ENCODE results near the gene RASD2.
"Not testable (repeated sequence)": the region's sequence is repeated elsewhere in the genome, so short reads cannot be mapped to it uniquely, and the experiment has no call there.

Gene RASD2, protein sequence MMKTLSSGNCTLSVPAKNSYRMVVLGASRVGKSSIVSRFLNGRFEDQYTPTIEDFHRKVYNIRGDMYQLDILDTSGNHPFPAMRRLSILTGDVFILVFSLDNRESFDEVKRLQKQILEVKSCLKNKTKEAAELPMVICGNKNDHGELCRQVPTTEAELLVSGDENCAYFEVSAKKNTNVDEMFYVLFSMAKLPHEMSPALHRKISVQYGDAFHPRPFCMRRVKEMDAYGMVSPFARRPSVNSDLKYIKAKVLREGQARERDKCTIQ

DNA sequence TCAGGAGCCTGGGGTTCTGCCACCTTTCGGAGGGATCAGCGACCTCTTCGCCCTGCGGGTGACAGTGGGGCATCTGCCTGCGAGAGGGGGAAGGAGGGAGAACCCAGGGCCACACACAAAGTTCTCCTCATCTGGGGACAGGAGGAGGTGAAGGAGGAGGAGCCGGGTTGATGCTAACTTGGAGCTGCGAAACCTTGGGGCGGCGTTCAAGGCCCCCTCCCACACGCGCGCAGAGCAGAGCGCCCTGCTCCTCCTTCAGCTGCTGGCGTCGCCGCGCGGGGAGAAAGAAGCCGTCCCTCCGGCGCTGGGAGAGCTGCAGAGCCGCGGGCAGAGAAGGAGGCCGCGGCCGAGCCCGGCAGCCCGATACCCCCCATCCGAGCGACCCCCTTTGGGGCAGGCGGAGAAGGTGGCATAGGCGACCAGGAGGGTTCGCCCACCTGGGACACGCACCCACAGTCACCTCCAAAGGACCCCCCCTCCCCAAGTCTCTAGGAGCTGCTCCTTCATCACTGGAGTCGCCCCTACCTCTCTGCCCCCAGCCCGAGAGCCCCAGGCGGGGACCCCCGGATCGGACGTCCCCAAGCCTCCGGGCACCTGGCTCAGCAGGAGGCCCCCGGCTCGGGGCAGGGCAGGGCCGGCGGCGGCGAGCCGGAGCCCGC, at the start of gene RASD2:
TSS of gene RASD2 (plus strand) at position 237 of the 659 bp plus-strand sequence. CDS start 5,979 bp downstream, outside the sequence.
- no peak for DNase-seq (ENCODE audit: low spot score)

DNA sequence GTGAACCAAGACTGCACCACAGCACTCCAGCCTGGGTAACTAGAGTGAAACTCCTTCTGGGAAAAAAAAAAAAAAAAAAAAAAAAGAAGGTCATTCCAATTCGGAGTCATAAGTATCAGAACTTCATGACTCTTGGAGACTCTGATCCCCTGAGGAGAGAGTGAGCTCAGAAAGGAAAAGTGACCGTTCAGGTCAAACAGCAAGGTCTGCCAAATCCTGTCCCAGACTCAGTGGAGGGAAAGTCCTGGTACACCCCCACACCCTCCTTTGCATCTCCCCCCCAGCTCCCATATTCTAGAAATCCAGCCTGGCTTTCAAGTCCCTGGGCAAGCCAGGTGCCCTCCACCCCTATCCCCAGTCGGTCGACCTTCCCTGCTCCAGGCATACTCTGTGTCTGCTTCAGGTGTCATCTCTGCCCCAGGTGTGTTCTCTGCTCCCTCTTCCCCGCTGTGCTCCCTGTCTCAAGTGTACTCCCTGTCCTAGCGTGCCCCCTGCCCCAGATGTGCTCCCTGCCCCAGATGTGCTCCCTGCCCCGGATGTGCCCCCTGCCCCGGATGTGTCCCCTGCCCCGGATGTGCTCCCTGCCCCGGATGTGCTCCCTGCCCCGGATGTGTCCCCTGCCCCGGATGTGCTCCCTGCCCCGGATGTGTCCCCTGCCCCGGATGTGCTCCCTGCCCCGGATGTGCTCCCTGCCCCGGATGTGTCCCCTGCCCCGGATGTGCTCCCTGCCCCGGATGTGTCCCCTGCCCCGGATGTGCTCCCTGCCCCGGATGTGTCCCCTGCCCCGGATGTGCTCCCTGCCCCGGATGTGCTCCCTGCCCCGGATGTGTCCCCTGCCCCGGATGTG, 49.3 kb upstream of the RASD2 start:
- DNase-seq (ENCODE audit: low spot score), result not testable (repeated sequence)

DNA sequence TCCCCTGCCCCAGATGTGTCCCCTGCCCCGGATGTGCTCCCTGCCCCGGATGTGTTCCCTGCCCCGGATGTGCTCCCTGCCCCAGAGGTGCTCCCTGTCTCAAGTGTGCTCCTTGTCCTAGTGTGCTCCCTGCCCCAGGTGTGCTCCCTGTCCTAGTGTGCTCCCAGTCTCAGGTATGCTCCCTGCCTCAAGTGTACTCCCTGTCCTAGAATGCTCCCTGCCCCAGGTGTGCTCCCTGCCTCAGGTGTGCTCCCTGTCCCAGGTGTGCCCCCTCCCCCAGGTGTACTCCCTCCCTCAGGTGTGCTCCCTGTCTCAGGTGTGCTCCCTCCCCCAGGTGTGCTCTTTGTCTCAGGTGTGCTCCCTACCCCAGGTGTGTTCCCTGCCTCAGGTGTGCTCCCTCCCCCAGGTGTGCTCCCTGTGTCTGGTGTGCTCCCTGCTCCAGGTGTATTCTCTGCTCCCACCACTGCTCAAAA, 48.7 kb upstream of the RASD2 start:
- no peak for DNase-seq (ENCODE audit: low spot score)

DNA sequence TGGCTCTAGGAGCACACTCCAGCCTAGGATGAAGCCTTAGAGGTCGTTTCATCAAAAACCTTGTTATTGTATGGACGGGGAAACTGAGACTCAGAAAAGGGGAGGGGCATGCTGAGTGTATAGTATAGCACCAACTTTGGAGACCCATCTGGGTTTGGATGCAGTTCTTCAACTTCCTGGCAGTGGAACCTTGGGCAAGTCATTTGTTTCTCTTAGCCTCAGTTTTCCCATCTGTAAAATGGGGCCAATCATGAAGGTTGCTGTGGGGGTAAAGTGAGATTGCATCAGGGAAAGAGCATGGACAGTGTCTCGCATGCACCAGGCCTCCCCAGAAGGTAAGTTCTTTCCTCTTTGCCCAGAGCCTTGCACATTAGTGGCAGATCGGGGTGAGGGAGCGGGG, 47.6 kb upstream of the RASD2 start:
- no peak for DNase-seq (ENCODE audit: low spot score)

DNA sequence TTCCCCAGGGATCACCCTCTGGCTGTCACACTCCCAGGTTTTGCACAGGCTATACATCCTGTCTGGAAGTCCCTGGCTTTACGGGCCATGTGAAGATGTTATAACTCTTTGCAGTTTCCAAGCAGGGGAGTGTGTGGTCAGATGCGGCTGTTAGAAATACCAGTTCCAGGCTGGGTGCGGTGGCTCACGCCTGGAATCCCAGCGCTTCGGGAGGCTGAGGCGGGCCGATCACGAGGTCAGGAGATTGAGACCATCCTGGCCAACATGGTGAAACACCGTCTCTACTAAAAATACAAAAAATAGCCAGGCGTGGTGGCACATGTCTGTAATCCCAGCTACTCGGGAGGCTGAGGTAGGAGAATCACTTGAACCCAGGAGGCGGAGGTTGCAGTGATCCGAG, 44.9 kb upstream of the RASD2 start:
- not testable (repeated sequence) for DNase-seq (ENCODE audit: low spot score)

GRCh38 chr22:35496768-35497312, 43.8 kb upstream of the RASD2 start:
- no peak for DNase-seq (ENCODE audit: low spot score)

- DNase-seq (ENCODE audit: low spot score), result no peak
Observed at GRCh38 chr22:35498026-35498800, 42.4 kb upstream of the RASD2 start.

DNA sequence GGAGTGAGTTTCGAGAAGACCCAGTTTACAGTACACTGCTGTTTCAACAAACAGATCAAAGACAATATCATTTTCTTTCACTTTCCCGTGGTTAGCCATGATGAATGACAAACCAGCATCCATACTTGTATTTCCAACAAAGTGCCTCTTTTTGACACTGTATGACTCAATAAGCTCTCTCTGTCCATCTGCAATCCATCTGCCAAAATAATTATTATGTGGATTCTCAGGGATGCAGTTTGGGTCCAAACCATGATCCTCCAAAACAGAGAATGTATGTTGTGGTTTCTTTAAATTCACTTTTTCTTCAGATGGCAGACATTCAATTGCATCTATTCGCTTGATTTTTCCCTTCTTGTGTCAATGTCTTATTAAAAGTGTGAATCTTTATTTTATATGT, 37.8 kb upstream of the RASD2 start:
- DNase-seq (ENCODE audit: low spot score), result no peak

DNA sequence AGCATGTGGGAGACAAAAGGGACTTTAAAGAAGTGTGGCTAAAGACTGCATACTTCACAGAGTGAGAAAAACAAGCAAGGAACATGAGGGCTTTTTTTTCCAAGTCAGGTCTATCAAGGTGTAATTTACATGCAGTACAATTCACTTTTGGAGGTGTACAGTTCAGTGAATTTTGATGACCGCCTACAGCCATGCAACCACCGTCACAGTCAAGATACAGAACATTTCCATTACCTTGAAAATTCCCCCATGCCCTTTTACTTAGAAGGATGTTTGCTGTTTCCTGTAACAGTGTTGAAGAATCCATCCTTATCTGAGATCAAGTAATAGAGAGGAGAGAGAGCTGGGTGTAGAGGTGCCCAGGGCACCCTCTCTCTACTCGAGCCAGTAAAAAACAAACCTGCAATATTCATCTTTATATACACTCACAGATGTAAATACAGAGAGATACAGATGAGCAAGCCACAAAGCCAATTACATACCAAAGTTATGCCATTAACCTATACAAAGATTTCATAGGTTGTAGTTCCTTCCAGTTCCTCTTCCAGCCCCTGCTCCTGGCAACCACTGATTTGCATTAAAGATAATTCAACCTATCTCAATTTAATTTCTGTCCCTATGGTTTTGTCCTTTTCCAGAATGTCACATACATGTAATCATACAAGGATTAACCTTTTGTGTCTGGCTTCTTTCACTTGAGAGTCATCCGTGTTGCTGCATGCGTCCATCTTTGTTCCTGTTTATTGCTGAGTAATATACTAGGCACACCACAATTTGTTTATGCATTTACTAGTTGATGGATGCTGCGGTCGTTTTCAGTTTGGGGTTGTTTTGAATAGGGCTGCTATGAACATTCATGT, 35.0 kb upstream of the RASD2 start:
- no peak for DNase-seq (ENCODE audit: low spot score)

DNA sequence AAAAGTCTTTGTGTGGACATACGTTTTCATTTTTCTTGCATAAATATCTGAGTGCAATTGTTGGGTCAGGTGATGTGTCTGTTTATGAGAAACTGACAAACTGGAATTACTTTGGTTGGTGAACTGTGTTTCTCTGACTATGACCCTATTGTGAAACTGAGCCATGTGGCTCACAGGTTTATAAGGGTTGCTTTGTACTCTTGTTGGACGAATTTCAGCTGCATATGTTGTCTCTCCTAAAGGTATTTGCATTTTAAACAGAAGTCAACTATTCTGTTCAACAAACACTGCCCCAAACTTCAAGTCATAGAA, 34.4 kb upstream of the RASD2 start:
- no peak for DNase-seq (ENCODE audit: low spot score)

GRCh38 chr22:35507851-35508250, 32.8 kb upstream of the RASD2 start:
- not testable (repeated sequence) for DNase-seq (ENCODE audit: low spot score)

GRCh38 chr22:35509451-35509850, 31.2 kb upstream of the RASD2 start:
- no peak for DNase-seq (ENCODE audit: low spot score)

DNA sequence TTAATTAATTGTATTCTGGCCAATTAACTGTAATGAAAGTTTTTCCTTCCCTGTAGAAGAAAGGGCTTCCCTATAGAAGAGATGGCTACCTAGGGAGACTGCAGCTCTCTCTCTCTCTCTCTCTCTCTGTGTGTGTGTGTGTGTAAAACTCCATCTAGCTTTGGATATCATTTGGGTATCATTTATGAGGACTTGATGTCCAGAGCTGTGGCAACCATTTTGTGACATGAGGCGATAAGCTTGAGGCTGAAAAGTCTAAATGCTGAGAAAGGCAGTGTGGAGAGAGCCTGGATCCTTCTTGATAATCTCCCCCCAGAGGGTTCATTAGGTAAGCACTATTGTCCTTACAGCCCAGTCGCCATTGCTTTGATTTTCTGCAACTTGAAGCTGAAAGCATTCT, 30.7 kb upstream of the RASD2 start:
- DNase-seq (ENCODE audit: low spot score), result no peak

DNA sequence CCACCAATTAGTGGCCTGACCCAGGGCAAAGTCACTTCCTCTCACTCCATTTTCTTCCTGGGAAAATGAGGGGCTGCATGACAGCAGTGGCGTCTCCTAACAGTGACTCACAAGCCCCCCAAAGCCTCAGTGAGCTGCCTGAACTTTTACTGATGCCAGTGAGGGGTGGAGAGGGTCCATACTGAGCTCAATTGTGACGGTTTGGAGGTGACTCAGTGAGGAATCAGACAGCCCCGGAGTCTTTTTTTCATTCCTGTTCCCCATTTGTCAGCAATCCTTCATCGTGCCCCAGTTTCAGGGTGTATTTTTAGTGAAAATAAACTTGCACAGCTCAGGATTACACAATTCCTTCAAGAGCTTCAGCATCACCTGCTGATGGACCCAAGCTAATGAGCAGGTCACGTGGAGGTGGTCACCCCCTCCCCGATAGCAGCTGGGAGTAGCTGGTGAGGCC, 30.1 kb upstream of the RASD2 start:
- no peak for DNase-seq (ENCODE audit: low spot score)

DNA sequence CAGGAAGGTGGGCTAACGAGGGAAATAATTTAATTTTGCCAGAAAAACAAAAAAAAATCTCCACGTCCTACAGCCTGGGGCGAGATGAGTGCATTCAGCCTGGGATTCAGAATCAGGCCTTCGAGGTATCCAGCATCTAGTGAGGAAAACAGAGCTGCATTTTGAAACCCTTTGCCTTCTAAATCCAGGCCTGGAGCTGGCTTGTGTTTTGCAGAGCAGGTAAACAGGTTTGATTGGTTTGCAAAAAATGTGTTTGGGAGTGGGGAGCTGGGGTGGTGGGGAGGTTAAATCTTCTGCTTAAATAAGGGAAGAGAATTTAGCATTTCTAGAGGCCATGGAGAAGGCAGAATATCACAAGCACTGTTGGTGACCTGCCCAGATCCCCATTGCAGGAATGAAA, 29.7 kb upstream of the RASD2 start:
- no peak for DNase-seq (ENCODE audit: low spot score)

GRCh38 chr22:35514366-35514765, 26.3 kb upstream of the RASD2 start:
- DNase-seq (ENCODE audit: low spot score), result no peak

DNA sequence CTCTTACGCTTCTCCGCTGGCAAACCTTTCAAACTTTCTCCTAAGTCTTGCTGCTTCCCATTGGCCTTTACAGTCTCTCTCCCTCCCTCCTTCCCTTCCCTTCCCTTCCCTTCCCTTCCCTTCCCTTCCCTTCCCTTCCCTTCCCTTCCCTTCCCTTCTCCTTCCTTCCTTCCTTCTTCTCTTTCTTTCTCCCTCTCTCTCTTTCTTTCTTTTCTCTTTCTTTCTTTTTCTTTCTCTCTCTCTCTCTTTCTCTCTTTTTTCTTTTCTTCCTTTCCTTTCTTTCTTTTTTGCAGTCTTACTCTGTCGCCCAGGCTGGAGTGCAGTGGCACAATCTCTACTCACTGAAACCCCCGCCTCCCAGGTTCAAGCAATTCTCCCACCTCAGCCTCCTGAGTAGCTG, 24.7 kb upstream of the RASD2 start:
- not testable (repeated sequence) for DNase-seq (ENCODE audit: low spot score)

DNA sequence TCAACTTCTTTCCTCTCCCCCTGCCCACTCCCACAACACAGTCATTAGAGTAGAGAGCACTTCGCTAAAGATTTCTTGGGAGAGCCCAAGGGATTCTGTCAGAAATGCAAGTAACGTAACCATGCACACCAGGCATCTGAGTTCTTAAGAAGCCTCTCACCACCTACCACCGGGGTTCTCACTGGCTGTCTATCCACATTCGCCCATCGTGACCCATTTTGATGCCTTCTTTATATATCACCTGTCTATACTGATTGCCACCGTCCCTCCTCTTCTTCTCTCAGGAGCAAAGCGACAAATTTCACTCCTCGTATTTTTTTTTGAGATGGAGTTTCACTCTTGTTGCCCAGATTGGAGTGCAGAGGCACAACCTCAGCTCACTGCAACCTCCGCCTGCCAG, 23.9 kb upstream of the RASD2 start:
- no peak for DNase-seq (ENCODE audit: low spot score)

- no peak for DNase-seq (ENCODE audit: low spot score)
Observed at GRCh38 chr22:35517207-35517606, 23.4 kb upstream of the RASD2 start.

- DNase-seq (ENCODE audit: low spot score), result no peak
Observed at GRCh38 chr22:35517769-35518530, 22.7 kb upstream of the RASD2 start.
